Liver (tissue), 9 donors: ENCODE data around the gene C10orf95. TPM values are rescaled to one million over a fixed set of nuclear protein-coding genes. Genes with fewer than 3 reads are reported as not detected.

Source experiments
- DNase-seq: peaks from one replicate; pipeline ENCODE4 v3.0.0-alpha.2; 2017; ENCODE audit warnings: low spot score
- H3K27ac ChIP-seq, 2 donors: one replicate each; pipeline ENCODE4 v1.7.0; 2013; ENCODE audit warnings: inconsistent platforms in 2 of 2, low read length in 2 of 2, control low read depth in 1 of 2, low read depth in 1 of 2, mild to moderate bottlenecking in 1 of 2
- H3K27me3 ChIP-seq, 4 donors: one replicate each; pipeline versions ENCODE4 v1.6.1 to v1.7.0; 2013; ENCODE audit warnings: low read length in 3 of 4, inconsistent platforms in 1 of 4, mild to moderate bottlenecking in 1 of 4, moderate library complexity in 1 of 4; ENCODE audit not compliant: control insufficient read depth in 4 of 4, insufficient read depth in 4 of 4
- H3K36me3 ChIP-seq, 4 donors: one replicate each; pipeline versions ENCODE4 v1.6.1 to v1.7.0; 2013; ENCODE audit warnings: low read length in 3 of 4, mild to moderate bottlenecking in 3 of 4, low read depth in 1 of 4, moderate library complexity in 1 of 4; ENCODE audit not compliant: control insufficient read depth in 4 of 4, insufficient read depth in 3 of 4
- H3K4me1 ChIP-seq, 4 donors: one replicate each; pipeline versions ENCODE4 v1.6.1 to v1.7.0; 2013; ENCODE audit warnings: low read length in 3 of 4, mild to moderate bottlenecking in 3 of 4, moderate library complexity in 1 of 4; ENCODE audit not compliant: control insufficient read depth in 4 of 4, insufficient read depth in 4 of 4
- H3K4me3 ChIP-seq, 3 donors: one replicate each; pipeline versions ENCODE4 v1.6.1 to v1.7.0; 2013; ENCODE audit warnings: low read length in 3 of 3, control low read depth in 1 of 3, low read depth in 1 of 3, mild to moderate bottlenecking in 1 of 3
- H3K9ac ChIP-seq, 2 donors: one replicate each; pipeline ENCODE4 v1.7.0; 2013; ENCODE audit warnings: low read length in 2 of 2, mild to moderate bottlenecking in 2 of 2, moderate library complexity in 2 of 2, control low read depth in 1 of 2, low read depth in 1 of 2
- H3K9me3 ChIP-seq, 4 donors: one replicate each; pipeline versions ENCODE4 v1.6.1 to v1.7.0; 2013; ENCODE audit warnings: low read length in 3 of 4; ENCODE audit not compliant: control insufficient read depth in 4 of 4
- EGR1 ChIP-seq, 2 donors: IDR thresholded peaks; 2 replicates each; pipeline ENCODE4 v1.6.1; 2016 to 2018; ENCODE audit warnings: antibody characterized with exemption in 2 of 2, low read depth in 2 of 2
- FOXA1 ChIP-seq: IDR thresholded peaks from 2 replicates; pipeline ENCODE4 v1.6.1; 2016; ENCODE audit warnings: antibody characterized with exemption
- HNF4G ChIP-seq: IDR thresholded peaks from 2 replicates; pipeline ENCODE4 v1.6.1; 2016; ENCODE audit warnings: antibody characterized with exemption
- NR2F2 ChIP-seq: IDR thresholded peaks from 2 replicates; pipeline ENCODE4 v1.6.1; 2016; ENCODE audit warnings: antibody characterized with exemption
- RXRA ChIP-seq, 2 donors: IDR thresholded peaks; 2 replicates each; pipeline ENCODE4 v1.6.1; 2017 to 2018; ENCODE audit warnings: antibody characterized with exemption in 2 of 2, mild to moderate bottlenecking in 1 of 2
- SP1 ChIP-seq: IDR thresholded peaks from 2 replicates; pipeline ENCODE4 v1.6.1; 2018; ENCODE audit warnings: antibody characterized with exemption, mild to moderate bottlenecking
- YY1 ChIP-seq: IDR thresholded peaks from 2 replicates; pipeline ENCODE4 v1.6.1; 2016; ENCODE audit warnings: antibody characterized with exemption, mild to moderate bottlenecking
- WGBS: extraction: QIAGEN DNeasy Blood & Tissue Kit; methylation state at CpG from one replicate; pipeline ENCODE4 v1.1.7; 2013; 5-methylcytosine and 5-hydroxymethylcytosine counted together
- polyA plus RNA-seq, 2 donors: library from polyadenylated mRNA; stranded (reverse) in 1 of 2; unstranded in 1 of 2; fragments of 200-250 nt in 1 of 2; fragments of >200 nt in 1 of 2; fragmentation: Nextera tagmentation in 1 of 2; extraction: Ambion mirVana in 1 of 2; gene quantifications; one replicate each; pipeline versions ENCODE4 v1.2.1 to v1.2.3, GENCODE V29; 2013 to 2015
- total RNA-seq, 2 donors: library from RNA; depleted of rRNA; stranded (reverse); fragments of >200 nt; gene quantifications; one replicate each; pipeline ENCODE4 v1.2.3, GENCODE V29; 2014
- TF ChIP-seq, protein P1 (sequence below): IDR thresholded peaks from 2 replicates; pipeline ENCODE4 v1.6.1; 2016; ENCODE audit warnings: antibody characterized with exemption
- TF ChIP-seq, protein P2 (sequence below): IDR thresholded peaks from 2 replicates; pipeline ENCODE4 v1.6.1; 2016; ENCODE audit warnings: antibody characterized with exemption, mild to moderate bottlenecking
- TF ChIP-seq, protein P3 (sequence below): fragments of 150-350 bp; IDR thresholded peaks from 2 replicates; pipeline ENCODE4 v1.5.1; 2017; ENCODE audit warnings: improper control_type of control experiment, low read depth, low read length; ENCODE audit not compliant: missing input control
- TF ChIP-seq, protein P4 (sequence below): IDR thresholded peaks from 2 replicates; pipeline ENCODE4 v1.6.1; 2016; ENCODE audit warnings: antibody characterized with exemption
- TF ChIP-seq, protein P5 (sequence below): IDR thresholded peaks from 2 replicates; pipeline ENCODE4 v1.6.1; 2016; ENCODE audit warnings: antibody characterized with exemption
- donor health status: healthy.
- donor health status: healthy.
- donor health status: healthy.
- donor health status: healthy.
- donor health status: healthy.

C10orf95 gene
- total and polyA plus RNA-seq, 4 donors = 0.09 to 0.24 TPM; not detected in 2

DNA sequence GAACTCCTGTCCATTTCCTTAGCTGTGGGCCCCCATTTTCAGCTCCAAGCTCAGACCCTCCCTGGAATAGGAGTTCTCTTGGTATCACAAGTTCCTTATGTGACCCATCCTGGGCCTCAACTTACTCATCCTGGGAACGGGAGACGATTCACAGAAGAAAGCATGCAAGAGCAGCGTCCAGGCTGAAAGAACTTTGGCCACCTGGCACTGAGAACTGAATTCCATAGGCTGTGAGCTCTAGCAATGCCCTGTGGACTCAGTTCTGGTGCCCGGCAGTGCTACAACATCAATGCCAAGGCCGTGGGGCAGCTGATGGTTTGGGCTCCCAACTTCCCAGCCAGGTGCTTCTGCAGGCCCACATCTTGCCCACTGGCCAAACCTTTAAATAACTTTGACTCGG, 15.0 kb downstream of the C10orf95 start (continued):
- TF ChIP-seq, protein P1, sequence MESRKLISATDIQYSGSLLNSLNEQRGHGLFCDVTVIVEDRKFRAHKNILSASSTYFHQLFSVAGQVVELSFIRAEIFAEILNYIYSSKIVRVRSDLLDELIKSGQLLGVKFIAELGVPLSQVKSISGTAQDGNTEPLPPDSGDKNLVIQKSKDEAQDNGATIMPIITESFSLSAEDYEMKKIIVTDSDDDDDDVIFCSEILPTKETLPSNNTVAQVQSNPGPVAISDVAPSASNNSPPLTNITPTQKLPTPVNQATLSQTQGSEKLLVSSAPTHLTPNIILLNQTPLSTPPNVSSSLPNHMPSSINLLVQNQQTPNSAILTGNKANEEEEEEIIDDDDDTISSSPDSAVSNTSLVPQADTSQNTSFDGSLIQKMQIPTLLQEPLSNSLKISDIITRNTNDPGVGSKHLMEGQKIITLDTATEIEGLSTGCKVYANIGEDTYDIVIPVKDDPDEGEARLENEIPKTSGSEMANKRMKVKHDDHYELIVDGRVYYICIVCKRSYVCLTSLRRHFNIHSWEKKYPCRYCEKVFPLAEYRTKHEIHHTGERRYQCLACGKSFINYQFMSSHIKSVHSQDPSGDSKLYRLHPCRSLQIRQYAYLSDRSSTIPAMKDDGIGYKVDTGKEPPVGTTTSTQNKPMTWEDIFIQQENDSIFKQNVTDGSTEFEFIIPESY = no peak

DNA sequence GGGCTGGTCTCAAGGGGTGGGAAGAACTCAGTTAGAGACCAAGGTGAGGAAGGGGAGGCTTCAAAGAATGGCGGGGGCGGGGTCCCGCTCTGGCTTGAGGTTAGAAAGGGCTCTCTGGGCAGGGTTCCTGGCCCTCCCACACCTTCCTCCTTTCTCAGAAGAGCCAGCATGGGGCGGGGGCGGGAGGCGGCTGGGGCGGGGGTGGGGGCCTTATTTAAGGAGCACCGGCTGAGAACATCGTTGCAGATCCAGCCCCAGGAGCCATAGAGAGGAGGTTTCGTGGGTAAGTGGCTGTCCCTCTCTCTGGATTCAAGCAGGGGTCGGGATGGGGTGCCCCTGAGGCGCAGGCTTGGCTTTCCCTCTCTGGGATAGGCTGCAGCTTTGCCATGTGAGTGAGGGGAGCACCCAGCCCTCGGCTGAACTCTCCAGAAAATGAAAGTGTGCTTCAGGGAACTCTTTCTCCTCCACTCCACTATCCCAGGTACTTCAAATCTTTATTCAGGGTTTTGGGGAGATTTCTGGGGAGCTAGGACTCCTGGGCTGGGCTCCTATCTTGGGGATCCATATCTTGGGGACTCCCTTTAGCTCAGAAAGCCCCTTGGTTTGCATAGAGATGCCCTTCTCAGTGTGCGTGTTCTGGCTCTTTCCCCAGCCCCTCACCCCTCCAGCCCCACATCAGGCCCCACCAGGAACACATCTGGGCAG, 15.7 kb downstream of the C10orf95 start:
- TF ChIP-seq, protein P2, sequence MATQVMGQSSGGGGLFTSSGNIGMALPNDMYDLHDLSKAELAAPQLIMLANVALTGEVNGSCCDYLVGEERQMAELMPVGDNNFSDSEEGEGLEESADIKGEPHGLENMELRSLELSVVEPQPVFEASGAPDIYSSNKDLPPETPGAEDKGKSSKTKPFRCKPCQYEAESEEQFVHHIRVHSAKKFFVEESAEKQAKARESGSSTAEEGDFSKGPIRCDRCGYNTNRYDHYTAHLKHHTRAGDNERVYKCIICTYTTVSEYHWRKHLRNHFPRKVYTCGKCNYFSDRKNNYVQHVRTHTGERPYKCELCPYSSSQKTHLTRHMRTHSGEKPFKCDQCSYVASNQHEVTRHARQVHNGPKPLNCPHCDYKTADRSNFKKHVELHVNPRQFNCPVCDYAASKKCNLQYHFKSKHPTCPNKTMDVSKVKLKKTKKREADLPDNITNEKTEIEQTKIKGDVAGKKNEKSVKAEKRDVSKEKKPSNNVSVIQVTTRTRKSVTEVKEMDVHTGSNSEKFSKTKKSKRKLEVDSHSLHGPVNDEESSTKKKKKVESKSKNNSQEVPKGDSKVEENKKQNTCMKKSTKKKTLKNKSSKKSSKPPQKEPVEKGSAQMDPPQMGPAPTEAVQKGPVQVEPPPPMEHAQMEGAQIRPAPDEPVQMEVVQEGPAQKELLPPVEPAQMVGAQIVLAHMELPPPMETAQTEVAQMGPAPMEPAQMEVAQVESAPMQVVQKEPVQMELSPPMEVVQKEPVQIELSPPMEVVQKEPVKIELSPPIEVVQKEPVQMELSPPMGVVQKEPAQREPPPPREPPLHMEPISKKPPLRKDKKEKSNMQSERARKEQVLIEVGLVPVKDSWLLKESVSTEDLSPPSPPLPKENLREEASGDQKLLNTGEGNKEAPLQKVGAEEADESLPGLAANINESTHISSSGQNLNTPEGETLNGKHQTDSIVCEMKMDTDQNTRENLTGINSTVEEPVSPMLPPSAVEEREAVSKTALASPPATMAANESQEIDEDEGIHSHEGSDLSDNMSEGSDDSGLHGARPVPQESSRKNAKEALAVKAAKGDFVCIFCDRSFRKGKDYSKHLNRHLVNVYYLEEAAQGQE = no peak
- no peak for TF ChIP-seq HNF4G
- no peak for TF ChIP-seq FOXA1
- TF ChIP-seq YY1 = no peak
- TF ChIP-seq, protein P3, sequence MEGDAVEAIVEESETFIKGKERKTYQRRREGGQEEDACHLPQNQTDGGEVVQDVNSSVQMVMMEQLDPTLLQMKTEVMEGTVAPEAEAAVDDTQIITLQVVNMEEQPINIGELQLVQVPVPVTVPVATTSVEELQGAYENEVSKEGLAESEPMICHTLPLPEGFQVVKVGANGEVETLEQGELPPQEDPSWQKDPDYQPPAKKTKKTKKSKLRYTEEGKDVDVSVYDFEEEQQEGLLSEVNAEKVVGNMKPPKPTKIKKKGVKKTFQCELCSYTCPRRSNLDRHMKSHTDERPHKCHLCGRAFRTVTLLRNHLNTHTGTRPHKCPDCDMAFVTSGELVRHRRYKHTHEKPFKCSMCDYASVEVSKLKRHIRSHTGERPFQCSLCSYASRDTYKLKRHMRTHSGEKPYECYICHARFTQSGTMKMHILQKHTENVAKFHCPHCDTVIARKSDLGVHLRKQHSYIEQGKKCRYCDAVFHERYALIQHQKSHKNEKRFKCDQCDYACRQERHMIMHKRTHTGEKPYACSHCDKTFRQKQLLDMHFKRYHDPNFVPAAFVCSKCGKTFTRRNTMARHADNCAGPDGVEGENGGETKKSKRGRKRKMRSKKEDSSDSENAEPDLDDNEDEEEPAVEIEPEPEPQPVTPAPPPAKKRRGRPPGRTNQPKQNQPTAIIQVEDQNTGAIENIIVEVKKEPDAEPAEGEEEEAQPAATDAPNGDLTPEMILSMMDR = no peak
- TF ChIP-seq RXRA (IDR thresholded peaks at IDR 0.05) = no peak
- TF ChIP-seq, protein P4, sequence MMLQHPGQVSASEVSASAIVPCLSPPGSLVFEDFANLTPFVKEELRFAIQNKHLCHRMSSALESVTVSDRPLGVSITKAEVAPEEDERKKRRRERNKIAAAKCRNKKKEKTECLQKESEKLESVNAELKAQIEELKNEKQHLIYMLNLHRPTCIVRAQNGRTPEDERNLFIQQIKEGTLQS = no peak
- TF ChIP-seq, protein P5, sequence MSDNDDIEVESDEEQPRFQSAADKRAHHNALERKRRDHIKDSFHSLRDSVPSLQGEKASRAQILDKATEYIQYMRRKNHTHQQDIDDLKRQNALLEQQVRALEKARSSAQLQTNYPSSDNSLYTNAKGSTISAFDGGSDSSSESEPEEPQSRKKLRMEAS = no peak
- no peak for TF ChIP-seq EGR1 (IDR thresholded peaks at IDR 0.05; ENCODE audit: low read depth in 2 of 2)
- no peak for TF ChIP-seq SP1
- TF ChIP-seq, protein P1 = no peak
- TF ChIP-seq NR2F2 = no peak
- Histone ChIP-seq H3K4me1 (peaks cover 0 to 35% (median 28%) of the 10 kb centered on the region in 4 donors), H3K27ac (peak overlapping the region; percentile 47 to 85), H3K27me3 (no peaks in the 10 kb centered on the region), H3K9me3 (no peaks in the 10 kb centered on the region), H3K4me3 (peak overlapping the region; percentile 53 to 95 (median 70)), H3K36me3 (no peaks in the 10 kb centered on the region), H3K9ac (peak overlapping the region in 1 of 2 donors; percentile 69)
- DNase-seq = no peak
- 13% methylated on average over 14 of the region's 14 CpGs for WGBS
